GM12864 (cell line): Measurements from ENCODE around the gene IDUA.

Experiments
- DNase-seq: peaks from one replicate; pipeline ENCODE4 v3.0.0-alpha.2; 2011; ENCODE audit warnings: low read depth
- H3K4me3 ChIP-seq: 2 replicates; pipeline ENCODE4 v1.5.1; 2011; ENCODE audit warnings: mild to moderate bottlenecking, low read depth, low read length, control low read depth
- CTCF ChIP-seq: IDR thresholded peaks from 2 replicates; pipeline ENCODE4 v1.5.1; 2011; ENCODE audit warnings: low read depth, mild to moderate bottlenecking, moderate library complexity, low read length, control low read depth, inconsistent platforms; ENCODE audit errors: missing control alignments

The IDUA gene

GRCh38 chr4:952881-953573 lies 33.8 kb upstream of the IDUA start:
- DNase-seq, result no peak
- H3K4me3 ChIP-seq, result no peak overlapping the region
- no peak for TF ChIP-seq CTCF

GRCh38 chr4:953574-953915 lies 33.3 kb upstream of the IDUA start:
- H3K4me3 ChIP-seq, result no peak overlapping the region
- no peak for DNase-seq
- TF ChIP-seq CTCF, result no peak

- TF ChIP-seq CTCF, result no peak
- no peak overlapping the region for H3K4me3 ChIP-seq
- DNase-seq, result no peak
These were observed 32.4 kb upstream of the IDUA start for GRCh38 chr4:954211-955020.

- DNase-seq, result no peak
- no peak for TF ChIP-seq CTCF
- no peak overlapping the region for H3K4me3 ChIP-seq
These were observed 31.5 kb upstream of the IDUA start for GRCh38 chr4:955161-955921.

- DNase-seq, result no peak
- H3K4me3 ChIP-seq, result no peak overlapping the region
These were observed 30.9 kb upstream of the IDUA start for GRCh38 chr4:955931-956381.

GRCh38 chr4:956531-957230 lies 30.2 kb upstream of the IDUA start:
- no peak overlapping the region for H3K4me3 ChIP-seq
- DNase-seq, result no peak
- no peak for TF ChIP-seq CTCF

More at GRCh38 chr4:955931-956381, 30.9 kb upstream of the IDUA start:
- TF ChIP-seq CTCF, result no peak
